Mesendoderm (in vitro differentiated cells): ENCODE data around the gene SLC5A10.

Source experiments
- DNase-seq: peaks from one replicate; pipeline ENCODE4 v3.0.0; 2013
- H2AK5ac ChIP-seq: 2 replicates; pipeline ENCODE4 v1.6.1; 2013; ENCODE audit warnings: low read length, inconsistent platforms
- H2BK120ac ChIP-seq: 2 replicates; pipeline ENCODE4 v1.6.1; 2013; ENCODE audit warnings: low read depth, mild to moderate bottlenecking, low read length, moderate library complexity, mixed read lengths
- H2BK15ac ChIP-seq: replicated peaks from 2 replicates; pipeline ENCODE4 v1.6.1; 2013; ENCODE audit warnings: low read depth, mild to moderate bottlenecking, moderate library complexity
- H2BK5ac ChIP-seq: 2 replicates; pipeline ENCODE4 v1.6.1; 2013; ENCODE audit warnings: low read length, inconsistent platforms
- H3K18ac ChIP-seq: 2 replicates; pipeline ENCODE4 v1.6.1; 2013; ENCODE audit warnings: mild to moderate bottlenecking, low read length, mixed read lengths
- H3K23ac ChIP-seq: one replicate; pipeline ENCODE4 v1.6.1; 2013; ENCODE audit warnings: low read length
- H3K27ac ChIP-seq: 2 replicates; pipeline ENCODE4 v1.5.1; 2013; ENCODE audit warnings: low read depth, mild to moderate bottlenecking, inconsistent platforms, low read length, moderate library complexity
- H3K27me3 ChIP-seq: 2 replicates; pipeline ENCODE4 v1.6.1; 2013; ENCODE audit warnings: low read length, control low read depth, mild to moderate bottlenecking, inconsistent platforms; ENCODE audit not compliant: insufficient read depth, poor library complexity
- H3K36me3 ChIP-seq: 2 replicates; pipeline ENCODE4 v1.6.1; 2013; ENCODE audit warnings: low read length, inconsistent platforms; ENCODE audit not compliant: control insufficient read depth, insufficient read depth
- H3K4ac ChIP-seq: one replicate; pipeline ENCODE4 v1.6.1; 2013; ENCODE audit warnings: low read depth, mild to moderate bottlenecking, low read length, moderate library complexity
- H3K4me1 ChIP-seq: 2 replicates; pipeline ENCODE4 v1.6.1; 2013; ENCODE audit warnings: low read depth, low read length, inconsistent platforms; ENCODE audit not compliant: control insufficient read depth
- H3K4me2 ChIP-seq: 2 replicates; pipeline ENCODE4 v1.6.1; 2013; ENCODE audit warnings: low read length
- H3K4me3 ChIP-seq: 2 replicates; pipeline ENCODE4 v1.5.1; 2013; ENCODE audit warnings: mild to moderate bottlenecking, low read length
- H3K56ac ChIP-seq: one replicate; pipeline ENCODE4 v1.6.1; 2013; ENCODE audit warnings: low read length
- H3K79me1 ChIP-seq: 2 replicates; pipeline ENCODE4 v1.6.1; 2013; ENCODE audit warnings: low read length, inconsistent platforms
- H3K79me2 ChIP-seq: 2 replicates; pipeline ENCODE4 v1.6.1; 2013; ENCODE audit warnings: mild to moderate bottlenecking, low read length; ENCODE audit not compliant: control insufficient read depth, insufficient read depth
- H3K9ac ChIP-seq: 2 replicates; pipeline ENCODE4 v1.6.1; 2013; ENCODE audit warnings: low read length, inconsistent platforms
- H4K5ac ChIP-seq: one replicate; pipeline ENCODE4 v1.6.1; 2013; ENCODE audit warnings: low read length
- H4K8ac ChIP-seq: one replicate; pipeline ENCODE4 v1.6.1; 2013; ENCODE audit warnings: low read depth, mild to moderate bottlenecking, control low read depth, low read length, moderate library complexity
- WGBS: extraction: QIAGEN DNeasy Blood & Tissue Kit; methylation state at CpG from one replicate; pipeline ENCODE4 v1.1.7; 2013; ENCODE audit warnings: low lambda C conversion rate, missing lambda C conversion rate; ENCODE audit not compliant: insufficient coverage; ENCODE audit errors: extremely low coverage; 5-methylcytosine and 5-hydroxymethylcytosine counted together

The SLC5A10 gene

GRCh38 chr17:18993905-18994526 is 42.1 kb downstream of the SLC5A10 start:
- H3K79me2 ChIP-seq, result peaks cover 38% of the 10 kb centered on the region
- no peak overlapping the region for H2BK120ac ChIP-seq
- H4K8ac ChIP-seq, result no peak overlapping the region
- no peaks in the 10 kb centered on the region for H3K4me1 ChIP-seq
- no peak overlapping the region for H3K9ac ChIP-seq
- H2BK15ac ChIP-seq, result no peak overlapping the region
- H3K27ac ChIP-seq, result no peak overlapping the region
- H3K4me3 ChIP-seq, result no peak overlapping the region
- peaks cover 2% of the 10 kb centered on the region for H3K36me3 ChIP-seq
- H2BK5ac ChIP-seq, result no peak overlapping the region
- no peak overlapping the region for H3K4ac ChIP-seq
- no peaks in the 10 kb centered on the region for H3K27me3 ChIP-seq
- H2AK5ac ChIP-seq, result no peak overlapping the region
- no peak overlapping the region for H3K23ac ChIP-seq
- no peak overlapping the region for H3K18ac ChIP-seq
- no peak overlapping the region for H3K4me2 ChIP-seq
- DNase-seq, result no peak
- peaks cover 34% of the 10 kb centered on the region for H3K79me1 ChIP-seq
- H3K56ac ChIP-seq, result no peak overlapping the region
- no peak overlapping the region for H4K5ac ChIP-seq
- no CpG with 5 or more reads among the region's 16 CpGs for WGBS

- no peak overlapping the region for H4K8ac ChIP-seq
- no peak overlapping the region for H4K5ac ChIP-seq
- no peaks in the 10 kb centered on the region for H3K27me3 ChIP-seq
- no CpG with 5 or more reads among the region's 1 CpG for WGBS
- peaks cover 33% of the 10 kb centered on the region for H3K79me1 ChIP-seq
- no peak overlapping the region for H3K4me3 ChIP-seq
- H3K18ac ChIP-seq, result no peak overlapping the region
- no peak overlapping the region for H3K9ac ChIP-seq
- DNase-seq, result no peak
- no peak overlapping the region for H2BK120ac ChIP-seq
- no peak overlapping the region for H3K4me2 ChIP-seq
- H3K36me3 ChIP-seq, result peaks cover 2% of the 10 kb centered on the region
- no peak overlapping the region for H2BK5ac ChIP-seq
- no peak overlapping the region for H3K4ac ChIP-seq
- no peak overlapping the region for H2AK5ac ChIP-seq
- no peaks in the 10 kb centered on the region for H3K4me1 ChIP-seq
- H2BK15ac ChIP-seq, result no peak overlapping the region
- peaks cover 41% of the 10 kb centered on the region for H3K79me2 ChIP-seq
- H3K56ac ChIP-seq, result no peak overlapping the region
- H3K27ac ChIP-seq, result no peak overlapping the region
- no peak overlapping the region for H3K23ac ChIP-seq
These were observed 42.7 kb downstream of the SLC5A10 start for GRCh38 chr17:18994631-18995030.

- H4K8ac ChIP-seq, result no peak overlapping the region
- no CpG with 5 or more reads among the region's 3 CpGs for WGBS
These were observed 43.3 kb downstream of the SLC5A10 start for GRCh38 chr17:18995220-18995619.

DNA sequence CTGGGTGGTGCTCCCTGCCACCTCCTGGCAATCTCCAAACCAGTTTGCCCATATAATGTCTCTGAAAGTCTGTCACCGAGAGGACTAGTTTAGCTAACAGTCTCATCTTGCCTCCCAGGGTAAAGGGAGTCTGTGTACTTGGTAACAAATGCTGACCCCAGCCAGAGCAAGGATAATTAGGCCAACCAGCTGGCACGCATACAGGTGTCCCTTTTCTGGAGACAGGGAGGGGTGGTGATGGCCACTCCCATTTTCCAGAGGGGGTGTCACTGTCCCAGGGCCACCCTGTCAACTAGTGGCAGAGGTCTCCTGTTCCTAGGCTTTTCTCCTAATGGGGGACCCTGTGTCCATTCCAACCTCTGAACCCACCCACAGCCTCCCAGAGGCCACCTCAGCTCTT is 44.5 kb downstream of the SLC5A10 start:
- H3K4me3 ChIP-seq, result no peak overlapping the region
- no peak overlapping the region for H4K5ac ChIP-seq
- no peak overlapping the region for H3K23ac ChIP-seq
- no peaks in the 10 kb centered on the region for H3K27me3 ChIP-seq
- no peak overlapping the region for H2BK15ac ChIP-seq
- H3K79me1 ChIP-seq, result peaks cover 36% of the 10 kb centered on the region
- peaks cover 52% of the 10 kb centered on the region for H3K79me2 ChIP-seq
- H3K4ac ChIP-seq, result no peak overlapping the region
- H3K27ac ChIP-seq, result no peak overlapping the region
- no peak overlapping the region for H4K8ac ChIP-seq
- no peak overlapping the region for H3K4me2 ChIP-seq
- H3K56ac ChIP-seq, result no peak overlapping the region
- no CpG with 5 or more reads among the region's 2 CpGs for WGBS
- H3K36me3 ChIP-seq, result peaks cover 3% of the 10 kb centered on the region
- no peak overlapping the region for H2BK5ac ChIP-seq
- H3K4me1 ChIP-seq, result no peaks in the 10 kb centered on the region
- DNase-seq, result no peak
- no peak overlapping the region for H2AK5ac ChIP-seq
- H3K9ac ChIP-seq, result no peak overlapping the region
- no peak overlapping the region for H2BK120ac ChIP-seq
- no peak overlapping the region for H3K18ac ChIP-seq

More at GRCh38 chr17:18995220-18995619, 43.3 kb downstream of the SLC5A10 start:
- H3K4ac ChIP-seq, result no peak overlapping the region
- no peaks in the 10 kb centered on the region for H3K27me3 ChIP-seq
- H2BK5ac ChIP-seq, result no peak overlapping the region
- H2BK120ac ChIP-seq, result no peak overlapping the region
- peaks cover 2% of the 10 kb centered on the region for H3K36me3 ChIP-seq
- no peak overlapping the region for H3K4me2 ChIP-seq
- peaks cover 41% of the 10 kb centered on the region for H3K79me2 ChIP-seq
- H4K5ac ChIP-seq, result no peak overlapping the region
- no peak overlapping the region for H3K9ac ChIP-seq
- H3K18ac ChIP-seq, result no peak overlapping the region
- H3K27ac ChIP-seq, result no peak overlapping the region
- DNase-seq, result no peak
- H3K4me3 ChIP-seq, result no peak overlapping the region
- no peak overlapping the region for H3K23ac ChIP-seq
- H2BK15ac ChIP-seq, result no peak overlapping the region
- H3K56ac ChIP-seq, result no peak overlapping the region
- H3K4me1 ChIP-seq, result no peaks in the 10 kb centered on the region
- H3K79me1 ChIP-seq, result peaks cover 33% of the 10 kb centered on the region
- no peak overlapping the region for H2AK5ac ChIP-seq

- no CpG with 5 or more reads among the region's 6 CpGs for WGBS
- H3K79me2 ChIP-seq, result peaks cover 64% of the 10 kb centered on the region
- H2BK120ac ChIP-seq, result no peak overlapping the region
- no peak overlapping the region for H3K56ac ChIP-seq
- H3K79me1 ChIP-seq, result peaks cover 37% of the 10 kb centered on the region
- H3K9ac ChIP-seq, result no peak overlapping the region
- no peak overlapping the region for H3K4me2 ChIP-seq
- no peak overlapping the region for H4K5ac ChIP-seq
- no peak overlapping the region for H2BK5ac ChIP-seq
- peaks cover 3% of the 10 kb centered on the region for H3K36me3 ChIP-seq
- no peak for DNase-seq
- H3K23ac ChIP-seq, result no peak overlapping the region
- H2BK15ac ChIP-seq, result no peak overlapping the region
- no peak overlapping the region for H4K8ac ChIP-seq
- H3K4ac ChIP-seq, result no peak overlapping the region
- no peak overlapping the region for H3K4me3 ChIP-seq
- no peak overlapping the region for H3K18ac ChIP-seq
- no peak overlapping the region for H2AK5ac ChIP-seq
- H3K4me1 ChIP-seq, result peaks cover 2% of the 10 kb centered on the region
- H3K27ac ChIP-seq, result no peak overlapping the region
- H3K27me3 ChIP-seq, result no peaks in the 10 kb centered on the region
These were observed 45.8 kb downstream of the SLC5A10 start for GRCh38 chr17:18997650-18998196.

- H3K56ac ChIP-seq, result no peak overlapping the region
- peaks cover 5% of the 10 kb centered on the region for H3K4me1 ChIP-seq
- H3K79me2 ChIP-seq, result peaks cover 61% of the 10 kb centered on the region
- H3K27ac ChIP-seq, result no peak overlapping the region
- no peak overlapping the region for H3K4me3 ChIP-seq
- peaks cover 1% of the 10 kb centered on the region for H3K36me3 ChIP-seq
- no peak for DNase-seq
- H3K4ac ChIP-seq, result no peak overlapping the region
- no peak overlapping the region for H3K23ac ChIP-seq
- H3K9ac ChIP-seq, result no peak overlapping the region
- no peak overlapping the region for H4K8ac ChIP-seq
- H3K79me1 ChIP-seq, result peaks cover 31% of the 10 kb centered on the region
- no peak overlapping the region for H2BK5ac ChIP-seq
- H2BK120ac ChIP-seq, result no peak overlapping the region
- WGBS, result no CpG with 5 or more reads among the region's 8 CpGs
- no peak overlapping the region for H2BK15ac ChIP-seq
- no peaks in the 10 kb centered on the region for H3K27me3 ChIP-seq
- no peak overlapping the region for H4K5ac ChIP-seq
- H3K18ac ChIP-seq, result no peak overlapping the region
- H2AK5ac ChIP-seq, result no peak overlapping the region
- H3K4me2 ChIP-seq, result no peak overlapping the region
These were observed 47.4 kb downstream of the SLC5A10 start for GRCh38 chr17:18999394-18999793.
